Endometrial microvascular endothelial cells (primary cell): ENCODE results near the gene CAP2. TPM values are rescaled to one million over a fixed set of nuclear protein-coding genes. Genes with fewer than 3 reads are reported as not detected.
"Not testable (repeated sequence)": the region's sequence is repeated elsewhere in the genome, so short reads cannot be mapped to it uniquely, and the experiment has no call there.

Source experiments
- in situ Hi-C: cut with HindIII; loops from 2 replicates; pipeline ENCODE4 v1.10.0; 2017; ENCODE audit warnings: low sequenced_read_pairs, low pct_unique_long_range_greater_than_20kb; ENCODE audit errors: inconsistent ontology term
- total RNA-seq: library from RNA; depleted of rRNA; stranded (reverse); fragments of >200 nt; gene quantifications from one replicate; pipeline ENCODE4 v1.2.3, GENCODE V29; 2015; ENCODE audit errors: inconsistent ontology term

The CAP2 gene
- total RNA-seq, 1 donor from 2014 or later, result 25.9 TPM

- in situ Hi-C loops, result not testable (repeated sequence)
These were observed 35.3 kb downstream of the CAP2 start for GRCh38 chr6:17428595-17429120.

- in situ Hi-C loops, result no loop called here
These were observed 36.1 kb downstream of the CAP2 start for GRCh38 chr6:17429383-17430061.

- in situ Hi-C loops, result no loop called here
These were observed 38.2 kb downstream of the CAP2 start for GRCh38 chr6:17431581-17431980.

- in situ Hi-C loops, result no loop called here
These were observed 39.0 kb downstream of the CAP2 start for GRCh38 chr6:17432356-17432755.

GRCh38 chr6:17439243-17439993 is 46.0 kb downstream of the CAP2 start:
- in situ Hi-C loops, result no loop called here

- in situ Hi-C loops, result not testable (repeated sequence)
These were observed 47.4 kb downstream of the CAP2 start for GRCh38 chr6:17440811-17441210.

- in situ Hi-C loops, result no loop called here
These were observed 48.8 kb downstream of the CAP2 start for GRCh38 chr6:17442196-17442595.

- in situ Hi-C loops, result no loop called here
These were observed 53.3 kb downstream of the CAP2 start for GRCh38 chr6:17446713-17447112.

- in situ Hi-C loops, result no loop called here
These were observed 54.8 kb downstream of the CAP2 start for GRCh38 chr6:17448165-17448564.

- in situ Hi-C loops, result no loop called here
These were observed 57.0 kb downstream of the CAP2 start for GRCh38 chr6:17450397-17450796.

GRCh38 chr6:17450832-17451231 is 57.4 kb downstream of the CAP2 start:
- in situ Hi-C loops, result no loop called here

GRCh38 chr6:17452096-17452495 is 58.7 kb downstream of the CAP2 start:
- in situ Hi-C loops, result no loop called here

GRCh38 chr6:17454316-17455005 is 61.1 kb downstream of the CAP2 start:
- in situ Hi-C loops, result no loop called here

GRCh38 chr6:17455919-17456318 is 62.5 kb downstream of the CAP2 start:
- in situ Hi-C loops, result no loop called here

GRCh38 chr6:17456711-17457110 is 63.3 kb downstream of the CAP2 start:
- in situ Hi-C loops, result no loop called here

- in situ Hi-C loops, result no loop called here
These were observed 64.0 kb downstream of the CAP2 start for GRCh38 chr6:17457405-17457804.

- in situ Hi-C loops, result no loop called here
These were observed 64.6 kb downstream of the CAP2 start for GRCh38 chr6:17457956-17458355.

- in situ Hi-C loops, result no loop called here
These were observed 65.6 kb downstream of the CAP2 start for GRCh38 chr6:17458966-17459365.

GRCh38 chr6:17460862-17461261 is 67.5 kb downstream of the CAP2 start:
- in situ Hi-C loops, result no loop called here

GRCh38 chr6:17466147-17466546 is 72.8 kb downstream of the CAP2 start:
- in situ Hi-C loops, result no loop called here
